Fibroblast of lung (primary cell): Measurements from ENCODE around the gene OST4.

Experiments used
- CTCF ChIP-seq, 2 donors: IDR thresholded peaks in 1 of 2; conservative IDR thresholded peaks in 1 of 2; 1 replicate in 1 of 2; 2 replicates in 1 of 2; pipeline ENCODE4 v1.5.1; 2011 to 2012; ENCODE audit warnings: low read length in 2 of 2, control low read depth in 1 of 2, inconsistent platforms in 1 of 2, low read depth in 1 of 2, mild to moderate bottlenecking in 1 of 2
- EZH2 ChIP-seq: IDR thresholded peaks from 2 replicates; pipeline ENCODE4 v1.5.1; 2012; ENCODE audit warnings: low read length, control low read depth, mild to moderate bottlenecking; ENCODE audit errors: missing control alignments

DNA sequence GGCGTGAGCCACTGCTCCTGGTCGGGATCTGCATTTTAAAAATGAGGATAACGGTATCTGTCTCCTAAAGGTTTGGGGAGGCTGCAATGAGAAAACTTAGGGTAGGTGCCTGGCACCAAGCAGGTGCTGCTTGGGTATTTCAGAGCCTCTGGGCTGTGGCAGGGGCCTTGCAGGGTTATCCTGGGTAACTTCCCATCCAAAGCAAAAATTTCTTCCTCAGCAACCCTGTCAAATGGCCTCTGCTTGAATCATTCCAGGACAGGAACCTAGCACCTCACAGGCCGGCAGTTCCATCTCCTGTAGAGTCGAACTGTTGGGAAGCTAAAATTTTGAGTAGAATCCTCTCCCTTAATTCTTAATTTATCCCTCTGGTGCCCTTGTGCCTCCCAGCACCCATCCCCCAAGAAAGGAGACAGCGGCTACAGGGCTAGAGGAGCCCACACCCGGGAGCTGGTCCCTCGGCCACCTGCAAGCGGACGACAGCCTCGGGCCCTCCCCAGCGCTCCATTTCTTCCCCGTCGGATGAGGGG lies 46.6 kb upstream of the OST4 start:
- TF ChIP-seq CTCF (conservative IDR thresholded peaks at IDR 0.05 in 1 of 2, IDR thresholded peaks at IDR 0.05 in 1 of 2; ENCODE audit: low read depth in 1 of 2, low read length in 2 of 2), result no peak
- no peak for TF ChIP-seq EZH2
